ENCODE data around the gene DENND2D. TPM values are rescaled to one million over a fixed set of nuclear protein-coding genes. Genes with fewer than 3 reads are reported as not detected.

The DENND2D gene
- total and polyA plus RNA-seq, 2 donors (not counting 3 experiments of a cell fraction or from before 2014, with no cell fraction given), result 0.41 to 1.00 TPM

- H2AFZ ChIP-seq (ENCODE audit: low read depth, low read length), result peak within 1 kb of the TSS; percentile 95
- intact Hi-C loops (cut with micrococcal nuclease), result loop anchor here (1.0 to 5.0 kb wide), 2 partner anchors 8 to 178 kb away; partner anchors contain the start of gene LRIF1
- peaks cover 0 to 2% of the 10 kb centered on the region in 2 experiments for H3K36me3 ChIP-seq (ENCODE audit: control insufficient read depth in 2 of 2, extremely low read depth in 1 of 2, insufficient read depth in 2 of 2, low read length in 2 of 2)
- BruUV-seq (replicated peaks), result no TSS peak
- CTCF ChIA-PET, result no interaction called here
- DNase-seq (ENCODE audit: low read depth, low spot score) (peak; percentile 95), FAIRE-seq (no peak)
- POLR2A ChIA-PET, result interaction anchor here (1.2 kb wide), 1 partner anchor 17 kb away, joined by 3 read pairs; no protein-coding TSS in a partner anchor
- H3K79me2 ChIP-seq (ENCODE audit: control insufficient read depth, insufficient read depth, low read length), result peaks cover 61% of the 10 kb centered on the region
- H4K20me1 ChIP-seq (replicated peaks; ENCODE audit: control insufficient read depth, extremely low read depth, insufficient read depth, low read length), result no peaks in the 10 kb centered on the region
- H3K9me1 ChIP-seq (replicated peaks; ENCODE audit: control insufficient read depth, extremely low read depth, insufficient read depth, low read length), result no peaks in the 10 kb centered on the region
- H3K27ac ChIP-seq (ENCODE audit: insufficient read depth, low read depth, low read length), result peak within 1 kb of the TSS; percentile 83
- no peaks in the 10 kb centered on the region for H3K27me3 ChIP-seq (ENCODE audit: control insufficient read depth in 2 of 2, insufficient read depth in 2 of 2, low read length in 2 of 2)
- peak within 1 kb of the TSS; percentile 90 for H3K9ac ChIP-seq (replicated peaks; ENCODE audit: extremely low read depth, insufficient read depth, low read length)
- H3K4me3 ChIP-seq (replicated peaks in 1 of 3; ENCODE audit: insufficient read depth in 1 of 3, low read depth in 1 of 3, low read length in 3 of 3), result peak within 1 kb of the TSS; percentile 70 to 93 (median 88)
- TF ChIP-seq POLR2AphosphoS5 (IDR thresholded peaks at IDR 0.05; ENCODE audit: insufficient read depth, low read depth, low read length) (peak; percentile 60), FOS (IDR thresholded peaks at IDR 0.05; ENCODE audit: borderline replicate concordance, insufficient read depth, low read length) (no peak), POLR2A (IDR thresholded peaks at IDR 0.05; ENCODE audit: low read depth, low read length) (peak; percentile 89)
- no peaks in the 10 kb centered on the region for H3K9me3 ChIP-seq (replicated peaks; ENCODE audit: control insufficient read depth, insufficient read depth, low read length)
- peak within 1 kb of the TSS; percentile 92 for H3K4me2 ChIP-seq (ENCODE audit: insufficient read depth, low read length)
- H3K4me1 ChIP-seq (ENCODE audit: control insufficient read depth, extremely low read depth, insufficient read depth, low read length), result peaks cover 18% of the 10 kb centered on the region
- dilution Hi-C loops (cut with MboI; ENCODE audit: extremely low pct_ligation_motif_present, low sequenced_read_pairs), result no loop called here
These were observed 60.3 kb downstream of the DENND2D start, which contains the start of the genes CEPT1 and DRAM2 for GRCh38 chr1:111139956-111140679. Gene CEPT1, plus strand, starts transcription at chr1:111140223. Its CDS starts 7,492 bp downstream, at chr1:111147715. Gene DRAM2, minus strand, starts transcription at chr1:111140093. Its CDS starts 8,539 bp downstream, at chr1:111131554.

- Histone ChIP-seq H3K79me2 (ENCODE audit: control insufficient read depth, insufficient read depth, low read length) (peaks cover 58% of the 10 kb centered on the region), H2AFZ (ENCODE audit: low read depth, low read length) (peak overlapping the region; percentile 95), H3K27ac (ENCODE audit: insufficient read depth, low read depth, low read length) (peak overlapping the region; percentile 83), H3K4me3 (replicated peaks in 1 of 3; ENCODE audit: insufficient read depth in 1 of 3, low read depth in 1 of 3, low read length in 3 of 3) (peak overlapping the region; percentile 70 to 93 (median 88)), H4K20me1 (replicated peaks; ENCODE audit: control insufficient read depth, extremely low read depth, insufficient read depth, low read length) (no peaks in the 10 kb centered on the region), H3K9me3 (replicated peaks; ENCODE audit: control insufficient read depth, insufficient read depth, low read length) (no peaks in the 10 kb centered on the region), H3K9ac (replicated peaks; ENCODE audit: extremely low read depth, insufficient read depth, low read length) (peak overlapping the region; percentile 90), H3K27me3 (ENCODE audit: control insufficient read depth in 2 of 2, insufficient read depth in 2 of 2, low read length in 2 of 2) (no peaks in the 10 kb centered on the region), H3K4me2 (ENCODE audit: insufficient read depth, low read length) (peak overlapping the region; percentile 92), H3K9me1 (replicated peaks; ENCODE audit: control insufficient read depth, extremely low read depth, insufficient read depth, low read length) (no peaks in the 10 kb centered on the region), H3K4me1 (ENCODE audit: control insufficient read depth, extremely low read depth, insufficient read depth, low read length) (peaks cover 18% of the 10 kb centered on the region), H3K36me3 (ENCODE audit: control insufficient read depth in 2 of 2, extremely low read depth in 1 of 2, insufficient read depth in 2 of 2, low read length in 2 of 2) (peaks cover 0 to 2% of the 10 kb centered on the region in 2 experiments)
- TF ChIP-seq CTCF (IDR thresholded peaks at IDR 0.05; ENCODE audit: extremely low read depth in 1 of 2, insufficient read depth in 1 of 2, low read depth in 1 of 2, low read length in 2 of 2) (no peak), MYC (IDR thresholded peaks at IDR 0.05; ENCODE audit: low read depth, low read length) (no peak), JUN (IDR thresholded peaks at IDR 0.05; ENCODE audit: borderline replicate concordance, insufficient read depth, insufficient read length, low read depth) (no peak), MAX (IDR thresholded peaks at IDR 0.05; ENCODE audit: insufficient read depth, insufficient read length) (no peak), POLR2AphosphoS5 (IDR thresholded peaks at IDR 0.05; ENCODE audit: insufficient read depth, low read depth, low read length) (no peak), GATA2 (IDR thresholded peaks at IDR 0.05; ENCODE audit: insufficient read depth, insufficient read length, low read depth, low read length) (no peak), FOS (IDR thresholded peaks at IDR 0.05; ENCODE audit: borderline replicate concordance, insufficient read depth, low read length) (no peak), POLR2A (IDR thresholded peaks at IDR 0.05; ENCODE audit: low read depth, low read length) (no peak), EZH2 (IDR thresholded peaks at IDR 0.05; ENCODE audit: borderline replicate concordance, low read depth, low read length, severe bottlenecking) (no peak)
- FAIRE-seq, result peak; percentile 92
- dilution Hi-C loops (cut with MboI; ENCODE audit: extremely low pct_ligation_motif_present, low sequenced_read_pairs) (no loop called here), intact Hi-C loops (cut with micrococcal nuclease) (no loop called here)
- BruUV-seq (replicated peaks), result TSS peak; percentile 44
- ChIA-PET POLR2A (interaction anchor here (1.2 kb wide), 1 partner anchor 16 kb away, joined by 3 read pairs; no protein-coding TSS in a partner anchor), CTCF (interaction anchor here (1.3 kb wide), 1 partner anchor 13 kb away, joined by 3 read pairs; no protein-coding TSS in a partner anchor)
- DNase-seq (ENCODE audit: low read depth, low spot score), result peak; percentile 69
These were observed 61.0 kb downstream of the DENND2D start for GRCh38 chr1:111139324-111139955.

All from endothelial cell of umbilical vein (primary cell).